Right lobe of liver (tissue), 4 donors: ENCODE data around the gene ARID3A.

Experiments
- CTCF ChIP-seq, 4 donors: fragments of 200-600 bp in 3 of 4; fragments of 450-650 bp in 1 of 4; IDR thresholded peaks; one replicate each; pipeline versions ENCODE4 v1.5.1 to v1.8.0; 2016 to 2022; ENCODE audit warnings: antibody characterized with exemption in 4 of 4, mild to moderate bottlenecking in 2 of 4
- POLR2A ChIP-seq: fragments of 450-650 bp; IDR thresholded peaks from one replicate; pipeline ENCODE4 v1.6.1; 2017; ENCODE audit warnings: antibody characterized with exemption, mild to moderate bottlenecking
- donor health status: DM: no; HTN: no; CAD: no.
- donor health status: DM: no; HTN: no; CAD: no.
- donor health status: DM: no; HTN: yes; CAD: no.

GRCh38 chr19:1004803-1005664 is 79.2 kb downstream of the ARID3A start:
- TF ChIP-seq CTCF (IDR thresholded peaks at IDR 0.05) (no peak), POLR2A (no peak)
